Peyer's patch (tissue), 4 donors: ENCODE results near the gene IFNL1.

Experiments
- CTCF ChIP-seq, 6 experiments: fragments of 450-650 bp in 4 of 6; fragments of 200-600 bp in 2 of 6; sonication (generic) in 1 of 6; IDR thresholded peaks; one replicate each; pipeline ENCODE4 v1.5.1; 2017 to 2019; ENCODE audit warnings: antibody characterized with exemption in 6 of 6, mild to moderate bottlenecking in 3 of 6, moderate library complexity in 1 of 6
- POLR2A ChIP-seq, 2 donors: fragments of 450-650 bp; IDR thresholded peaks; one replicate each; pipeline ENCODE4 v1.5.1; 2017; ENCODE audit warnings: antibody characterized with exemption in 2 of 2, mild to moderate bottlenecking in 2 of 2, moderate library complexity in 2 of 2

GRCh38 chr19:39333507-39333906, 37.3 kb downstream of the IFNL1 start:
- TF ChIP-seq POLR2A (IDR thresholded peaks at IDR 0.05) (no peak), CTCF (IDR thresholded peaks at IDR 0.05) (no peak)
